ENCODE data around the gene MAP7D3.

DNA sequence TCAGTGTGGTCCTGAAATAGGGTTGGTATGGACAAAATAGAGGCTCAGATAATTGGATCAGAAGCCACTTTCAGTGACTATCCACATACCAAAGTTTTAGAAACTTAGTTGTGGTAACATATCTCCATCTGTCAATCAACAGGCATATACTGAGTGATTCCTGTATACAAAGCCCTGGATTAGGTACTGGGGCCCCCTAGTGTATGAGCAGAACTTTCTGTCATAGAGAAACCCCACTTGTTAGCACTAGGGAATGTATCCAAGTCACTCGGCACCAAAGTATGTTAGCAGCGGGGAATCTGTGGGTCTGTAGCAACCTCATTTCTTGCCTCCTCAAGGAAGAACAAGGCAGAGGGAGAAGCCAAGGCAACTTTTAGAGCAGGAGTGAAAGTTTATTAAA is 50.7 kb downstream of the MAP7D3 start:
- no peak for TF ChIP-seq POLR2A (IDR thresholded peaks at IDR 0.05; ENCODE audit: low read depth, low read length)
- TF ChIP-seq, protein P1, sequence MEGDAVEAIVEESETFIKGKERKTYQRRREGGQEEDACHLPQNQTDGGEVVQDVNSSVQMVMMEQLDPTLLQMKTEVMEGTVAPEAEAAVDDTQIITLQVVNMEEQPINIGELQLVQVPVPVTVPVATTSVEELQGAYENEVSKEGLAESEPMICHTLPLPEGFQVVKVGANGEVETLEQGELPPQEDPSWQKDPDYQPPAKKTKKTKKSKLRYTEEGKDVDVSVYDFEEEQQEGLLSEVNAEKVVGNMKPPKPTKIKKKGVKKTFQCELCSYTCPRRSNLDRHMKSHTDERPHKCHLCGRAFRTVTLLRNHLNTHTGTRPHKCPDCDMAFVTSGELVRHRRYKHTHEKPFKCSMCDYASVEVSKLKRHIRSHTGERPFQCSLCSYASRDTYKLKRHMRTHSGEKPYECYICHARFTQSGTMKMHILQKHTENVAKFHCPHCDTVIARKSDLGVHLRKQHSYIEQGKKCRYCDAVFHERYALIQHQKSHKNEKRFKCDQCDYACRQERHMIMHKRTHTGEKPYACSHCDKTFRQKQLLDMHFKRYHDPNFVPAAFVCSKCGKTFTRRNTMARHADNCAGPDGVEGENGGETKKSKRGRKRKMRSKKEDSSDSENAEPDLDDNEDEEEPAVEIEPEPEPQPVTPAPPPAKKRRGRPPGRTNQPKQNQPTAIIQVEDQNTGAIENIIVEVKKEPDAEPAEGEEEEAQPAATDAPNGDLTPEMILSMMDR (conservative IDR thresholded peaks at IDR 0.05; ENCODE audit: low read depth, low read length) = peak; percentile 45
